Dedifferentiated amniotic fluid mesenchymal stem cell (primary cell): ENCODE measurements around the gene INTS3.
"Not testable (repeated sequence)": the region's sequence is repeated elsewhere in the genome, so short reads cannot be mapped to it uniquely, and the experiment has no call there.

Experiments
- DNase-seq: peaks from one replicate; pipeline ENCODE4 v3.0.0-alpha.2; 2016; ENCODE audit errors: extremely low spot score

INTS3 gene

GRCh38 chr1:153760440-153760839 is 32.6 kb downstream of the INTS3 start:
- DNase-seq: no peak

GRCh38 chr1:153763365-153764225 is 35.7 kb downstream of the INTS3 start:
- no peak for DNase-seq

GRCh38 chr1:153764310-153764709 is 36.5 kb downstream of the INTS3 start:
- no peak for DNase-seq

- not testable (repeated sequence) for DNase-seq
Measured at GRCh38 chr1:153766663-153767062, 38.8 kb downstream of the INTS3 start.

- DNase-seq: no peak
Measured at GRCh38 chr1:153767519-153767918, 39.7 kb downstream of the INTS3 start.

DNA sequence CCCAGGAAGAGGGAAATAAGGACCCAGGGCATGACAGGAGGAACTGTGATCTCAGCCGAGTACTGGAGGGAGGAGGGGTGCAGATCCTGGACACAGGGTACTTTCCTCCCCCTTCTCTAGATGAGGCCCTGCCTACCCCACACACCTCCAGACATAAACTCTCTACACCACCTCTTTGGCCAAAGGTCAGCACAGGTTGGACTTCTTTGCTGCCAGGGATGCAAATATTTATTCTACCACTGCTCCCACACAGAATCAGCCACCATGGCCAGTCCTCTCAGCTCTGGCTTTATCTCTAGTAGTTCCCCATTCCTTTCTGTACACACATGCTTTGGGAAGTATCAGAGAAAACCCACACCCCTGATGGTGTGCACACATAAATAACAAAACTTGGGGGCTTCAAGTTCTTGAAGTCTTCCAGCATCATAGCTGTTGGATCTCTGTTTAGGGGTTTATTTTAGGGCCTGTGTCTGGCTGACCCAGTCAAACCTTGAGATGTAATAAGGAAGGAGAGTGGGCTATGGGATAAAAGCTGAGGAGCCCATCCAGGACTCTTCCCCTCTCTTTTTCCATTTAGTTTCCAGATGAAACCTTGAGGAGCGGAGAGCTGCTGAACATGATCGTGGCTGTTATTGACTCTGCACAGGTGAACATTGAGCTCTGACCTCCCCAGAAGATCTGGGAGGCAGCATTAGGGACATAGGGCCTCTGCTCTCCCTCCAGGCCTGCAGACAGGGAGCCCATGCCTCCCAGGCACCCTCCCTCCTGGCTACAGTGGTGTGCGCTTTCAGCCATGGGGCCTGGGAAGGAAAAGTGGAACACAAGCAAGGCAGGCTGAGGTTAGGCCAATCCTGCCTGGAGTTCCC is 40.7 kb downstream of the INTS3 start:
- no peak for DNase-seq

GRCh38 chr1:153769221-153769620 is 41.4 kb downstream of the INTS3 start:
- no peak for DNase-seq

DNA sequence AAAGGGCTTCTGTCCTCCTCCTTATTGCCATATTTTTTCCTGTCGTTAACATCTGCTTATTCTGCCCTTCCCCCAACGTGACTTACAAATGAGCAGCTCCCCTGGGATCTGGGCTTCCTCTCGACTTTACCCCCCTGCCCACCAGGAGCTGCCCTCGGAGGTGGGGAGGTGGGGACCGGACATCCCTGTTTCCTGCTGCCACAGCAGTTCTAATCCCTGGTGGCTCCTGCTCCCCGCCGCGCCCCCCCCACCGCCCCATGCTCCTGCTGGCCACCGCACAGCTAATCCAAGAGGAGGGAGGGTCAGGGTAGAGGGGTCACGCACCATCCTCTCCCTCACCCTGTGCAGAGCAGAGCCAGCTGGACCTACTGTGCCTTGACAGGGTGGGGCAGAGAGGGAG is 42.9 kb downstream of the INTS3 start:
- DNase-seq: no peak

DNA sequence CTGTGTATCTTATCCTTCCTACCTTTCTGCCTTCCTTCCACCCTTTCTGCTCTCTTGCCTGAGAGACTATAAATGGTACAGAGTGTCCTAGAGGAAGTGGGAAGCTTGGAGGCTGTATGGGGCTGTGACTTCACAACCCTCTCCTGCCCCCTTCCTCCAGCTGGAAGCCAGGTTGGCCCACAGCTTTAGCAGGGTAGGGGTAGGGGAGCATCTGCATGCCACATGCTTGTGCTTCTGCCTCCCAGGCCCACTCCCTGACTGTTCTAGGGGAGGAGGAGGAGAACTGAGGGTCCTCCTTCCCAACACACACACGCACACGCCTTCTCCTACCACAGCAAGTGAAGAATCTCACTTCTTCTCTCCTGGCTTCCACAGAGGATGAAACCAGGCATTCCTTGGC is 43.4 kb downstream of the INTS3 start:
- no peak for DNase-seq

DNA sequence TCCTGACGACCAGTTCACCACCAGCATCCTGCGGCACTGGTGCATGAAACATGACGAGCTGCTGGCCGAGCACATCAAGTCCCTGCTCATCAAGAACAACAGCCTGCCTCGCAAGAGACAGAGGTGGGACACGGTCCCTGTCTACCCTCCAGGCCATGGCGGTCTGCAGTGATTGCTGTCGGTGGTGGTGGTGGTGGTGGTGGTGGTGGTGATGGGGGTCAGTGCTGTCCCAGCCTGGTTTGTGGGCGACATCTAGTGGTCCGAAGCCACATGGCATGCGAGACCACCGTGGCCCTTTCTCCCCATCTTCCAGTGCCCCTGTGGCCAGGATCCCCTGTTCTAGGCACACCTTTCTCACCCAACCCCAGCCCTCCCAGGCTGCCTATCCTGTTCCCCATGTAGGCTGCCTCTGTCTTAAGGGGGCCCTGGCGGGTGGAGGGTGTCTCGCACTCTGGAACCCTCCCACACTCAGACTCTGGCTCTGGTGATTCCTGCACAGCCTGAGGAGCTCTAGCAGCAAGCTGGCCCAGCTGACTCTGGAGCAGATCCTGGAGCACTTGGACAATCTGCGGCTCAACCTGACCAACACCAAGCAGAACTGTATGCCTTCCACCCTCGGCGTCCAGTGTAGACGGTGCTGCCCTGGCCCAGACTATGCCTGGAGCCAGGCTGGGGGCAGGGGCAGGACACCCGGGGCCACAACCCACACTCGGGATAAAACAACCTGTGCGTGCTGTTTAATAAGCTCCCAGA is 44.2 kb downstream of the INTS3 start:
- DNase-seq: no peak

GRCh38 chr1:153773096-153773921 is 45.5 kb downstream of the INTS3 start:
- DNase-seq: no peak

- DNase-seq: no peak
Measured at GRCh38 chr1:153774026-153774595, 46.3 kb downstream of the INTS3 start.

GRCh38 chr1:153774780-153775457 is 47.1 kb downstream of the INTS3 start, which contains the start of gene SLC27A3:
TSS of gene SLC27A3 (plus strand) at chr1:153775407. CDS start at chr1:153775498, 91 bp downstream.
- DNase-seq: peak; percentile 21

DNA sequence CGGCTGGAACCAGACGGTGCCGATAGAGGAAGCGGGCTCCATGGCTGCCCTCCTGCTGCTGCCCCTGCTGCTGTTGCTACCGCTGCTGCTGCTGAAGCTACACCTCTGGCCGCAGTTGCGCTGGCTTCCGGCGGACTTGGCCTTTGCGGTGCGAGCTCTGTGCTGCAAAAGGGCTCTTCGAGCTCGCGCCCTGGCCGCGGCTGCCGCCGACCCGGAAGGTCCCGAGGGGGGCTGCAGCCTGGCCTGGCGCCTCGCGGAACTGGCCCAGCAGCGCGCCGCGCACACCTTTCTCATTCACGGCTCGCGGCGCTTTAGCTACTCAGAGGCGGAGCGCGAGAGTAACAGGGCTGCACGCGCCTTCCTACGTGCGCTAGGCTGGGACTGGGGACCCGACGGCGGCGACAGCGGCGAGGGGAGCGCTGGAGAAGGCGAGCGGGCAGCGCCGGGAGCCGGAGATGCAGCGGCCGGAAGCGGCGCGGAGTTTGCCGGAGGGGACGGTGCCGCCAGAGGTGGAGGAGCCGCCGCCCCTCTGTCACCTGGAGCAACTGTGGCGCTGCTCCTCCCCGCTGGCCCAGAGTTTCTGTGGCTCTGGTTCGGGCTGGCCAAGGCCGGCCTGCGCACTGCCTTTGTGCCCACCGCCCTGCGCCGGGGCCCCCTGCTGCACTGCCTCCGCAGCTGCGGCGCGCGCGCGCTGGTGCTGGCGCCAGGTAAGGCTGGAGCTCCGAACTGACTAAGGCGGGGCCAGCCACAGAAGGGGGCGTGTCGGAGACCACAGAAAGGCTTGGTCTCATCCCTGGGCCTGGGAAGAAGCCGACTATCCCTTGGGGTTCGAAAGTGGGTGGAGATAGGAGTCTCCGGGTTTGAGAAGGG is 47.8 kb downstream of the INTS3 start:
- no peak for DNase-seq

DNA sequence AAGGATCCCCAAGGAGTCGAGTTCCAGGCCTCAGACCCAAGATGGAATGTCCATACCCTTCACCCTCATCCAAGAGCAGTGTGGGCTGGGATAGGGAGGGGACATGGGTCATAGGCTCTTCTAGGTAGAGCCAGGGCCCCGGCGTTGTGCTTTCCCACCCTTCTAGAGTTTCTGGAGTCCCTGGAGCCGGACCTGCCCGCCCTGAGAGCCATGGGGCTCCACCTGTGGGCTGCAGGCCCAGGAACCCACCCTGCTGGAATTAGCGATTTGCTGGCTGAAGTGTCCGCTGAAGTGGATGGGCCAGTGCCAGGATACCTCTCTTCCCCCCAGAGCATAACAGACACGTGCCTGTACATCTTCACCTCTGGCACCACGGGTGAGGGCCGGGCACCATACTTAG is 48.5 kb downstream of the INTS3 start:
- no peak for DNase-seq

- DNase-seq: no peak
Measured at GRCh38 chr1:153776845-153777370, 49.1 kb downstream of the INTS3 start.

- no peak for DNase-seq
Measured at GRCh38 chr1:153777648-153778047, 49.8 kb downstream of the INTS3 start.

- no peak for DNase-seq
Measured at GRCh38 chr1:153778051-153778823, 50.4 kb downstream of the INTS3 start.
